Hematopoietic multipotent progenitor cell (in vitro differentiated cells): Measurements from ENCODE around the gene AKAP13. TPM values are rescaled to one million over a fixed set of nuclear protein-coding genes. Genes with fewer than 3 reads are reported as not detected.

Experiments used
- DNase-seq, 3 donors: peaks; one replicate each; pipeline ENCODE4 v3.0.0-alpha.2; 2011 to 2015; ENCODE audit warnings: low read depth in 2 of 3, low spot score in 2 of 3
- total RNA-seq: library from RNA; depleted of rRNA; stranded (reverse); fragments of >200 nt; gene quantifications from one replicate; pipeline ENCODE4 v1.2.3, GENCODE V29; 2012

AKAP13 gene
- total RNA-seq, 1 donor: 163 TPM

DNA sequence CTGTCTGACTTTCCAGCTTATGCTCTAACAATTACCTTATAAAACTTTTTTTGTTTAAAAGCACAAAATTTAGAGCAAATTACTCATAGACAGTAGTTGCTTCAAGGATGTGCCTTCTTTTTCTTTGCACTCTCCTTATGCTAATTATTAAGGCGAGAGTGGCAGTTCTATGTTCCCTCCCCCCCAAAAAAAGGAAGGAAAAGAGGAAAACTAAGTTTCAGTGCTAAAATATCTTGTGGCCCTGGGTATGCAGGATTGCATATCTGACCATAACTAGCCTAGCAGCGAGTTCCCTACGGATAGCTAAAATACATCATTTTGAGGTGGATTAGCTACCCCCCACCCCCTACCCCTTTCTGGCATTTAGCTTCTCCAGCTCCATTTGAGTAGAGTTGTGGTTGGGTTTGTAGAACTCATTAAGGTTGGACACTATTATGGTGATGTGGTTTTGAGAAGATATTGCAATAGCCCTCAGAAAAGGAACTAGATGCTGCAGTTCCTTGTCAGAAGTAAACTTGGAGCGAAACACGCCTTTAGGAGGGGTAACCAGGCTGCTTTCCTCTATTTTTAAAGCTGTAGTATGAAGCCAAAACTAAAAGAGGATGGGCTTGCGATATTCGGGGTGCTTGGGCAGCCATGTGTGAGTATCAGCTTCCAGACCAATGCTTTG, 174.6 kb downstream of the AKAP13 start:
- DNase-seq: peak in 1 of 3 donors; percentile 71

DNA sequence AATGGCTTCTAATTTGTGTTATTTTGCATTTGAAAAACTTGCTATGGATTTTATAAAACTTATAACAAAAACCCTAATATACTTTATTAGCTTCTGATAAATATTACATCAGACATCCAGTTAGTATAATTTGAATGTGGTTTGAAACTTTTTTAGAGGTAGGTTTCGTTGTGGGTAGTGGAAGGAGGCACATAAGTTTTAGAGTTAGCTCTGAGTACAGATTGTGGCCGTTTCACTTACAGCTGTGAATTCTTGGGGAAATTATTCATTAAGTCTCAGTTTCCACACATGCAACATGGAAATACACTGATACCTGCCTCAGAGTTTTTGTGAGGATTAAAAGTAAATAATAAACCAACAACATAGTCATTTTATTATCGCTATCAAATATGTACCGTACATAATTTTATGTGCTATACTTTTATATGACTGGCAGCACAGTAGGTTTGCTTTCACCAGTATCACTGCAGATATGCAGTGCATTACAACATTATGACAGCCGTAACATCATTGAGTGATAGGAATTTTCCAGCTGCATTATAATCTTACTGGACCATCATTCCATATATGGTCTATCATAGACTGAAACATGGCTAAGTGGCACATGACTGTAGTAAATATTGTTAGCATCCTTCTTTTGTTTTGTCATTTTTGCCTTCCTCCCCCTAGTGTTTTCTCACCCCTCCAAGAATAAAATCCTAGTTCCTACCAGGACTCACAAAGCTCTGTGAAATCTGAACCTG, 175.6 kb downstream of the AKAP13 start:
- no peak for DNase-seq

DNA sequence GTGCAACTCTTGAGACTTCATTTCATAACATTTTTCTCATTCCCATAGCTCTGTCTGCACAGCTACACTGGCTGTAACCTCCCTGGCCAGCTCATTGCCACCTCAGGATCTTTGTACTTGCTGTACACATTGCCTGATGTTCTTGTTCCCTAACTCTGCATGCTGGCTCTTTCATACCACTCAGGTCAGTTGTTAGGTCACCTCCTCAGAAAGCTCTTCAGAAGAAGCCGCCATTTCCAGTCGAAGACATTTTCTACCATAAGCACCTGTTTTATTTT, 176.2 kb downstream of the AKAP13 start:
- no peak for DNase-seq

DNA sequence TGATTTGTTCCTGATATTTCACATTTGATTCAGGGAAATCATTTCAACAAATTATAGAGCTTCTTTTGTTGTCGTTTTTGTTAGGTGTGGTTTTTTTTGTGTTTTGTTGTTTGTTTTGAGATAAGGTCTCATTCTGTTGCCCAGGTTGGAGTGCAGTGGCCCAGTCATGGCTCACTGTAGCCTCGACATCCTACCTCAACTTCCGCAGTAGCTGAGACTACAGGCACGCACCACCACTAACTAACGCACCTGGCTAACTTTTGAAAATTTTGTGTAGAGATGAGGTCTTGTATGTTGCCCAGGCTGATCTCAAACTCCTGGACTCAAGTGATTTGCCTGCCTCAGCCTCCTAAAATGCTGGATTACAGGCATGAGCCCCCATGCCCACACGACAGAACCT, 177.0 kb downstream of the AKAP13 start:
- no peak for DNase-seq

DNA sequence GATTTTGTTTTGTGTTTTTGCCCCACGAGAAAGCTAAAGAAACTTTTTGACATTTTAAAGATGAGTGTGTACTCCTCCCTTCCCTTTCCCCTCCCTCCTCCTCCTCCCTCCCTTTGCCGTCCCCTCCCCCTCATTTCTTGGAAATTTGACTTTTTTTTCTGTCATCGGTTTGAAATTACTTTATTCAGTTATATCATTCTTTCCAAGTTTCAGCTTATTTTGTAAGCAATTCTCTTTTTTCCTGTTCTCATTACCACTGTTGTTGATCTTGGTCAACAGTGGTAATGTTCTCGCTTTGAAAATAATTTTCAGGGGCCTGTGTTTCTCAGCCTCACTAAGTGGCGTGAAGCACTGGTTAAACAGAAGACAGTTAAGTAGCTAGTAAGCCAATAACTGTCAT, 178.4 kb downstream of the AKAP13 start:
- DNase-seq: no peak

DNA sequence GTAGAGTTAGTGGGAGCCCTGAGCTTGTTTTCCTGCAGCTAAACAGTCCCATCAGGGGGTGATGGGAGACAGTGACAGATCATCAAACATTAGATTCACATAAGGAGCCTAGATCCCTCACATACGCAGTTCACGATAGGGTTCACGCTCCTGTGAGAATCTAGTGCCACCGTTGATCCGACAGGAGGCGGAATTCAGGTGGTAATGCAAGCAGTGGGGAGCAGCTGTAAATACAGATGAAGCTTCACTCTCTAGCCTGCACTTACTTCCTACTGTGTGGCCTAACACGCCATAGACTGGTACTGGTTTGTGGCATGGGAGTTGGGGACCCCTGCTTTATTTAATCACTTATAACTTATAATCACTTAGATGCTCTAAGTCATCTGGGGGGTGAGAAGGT, 179.1 kb downstream of the AKAP13 start:
- no peak for DNase-seq

DNA sequence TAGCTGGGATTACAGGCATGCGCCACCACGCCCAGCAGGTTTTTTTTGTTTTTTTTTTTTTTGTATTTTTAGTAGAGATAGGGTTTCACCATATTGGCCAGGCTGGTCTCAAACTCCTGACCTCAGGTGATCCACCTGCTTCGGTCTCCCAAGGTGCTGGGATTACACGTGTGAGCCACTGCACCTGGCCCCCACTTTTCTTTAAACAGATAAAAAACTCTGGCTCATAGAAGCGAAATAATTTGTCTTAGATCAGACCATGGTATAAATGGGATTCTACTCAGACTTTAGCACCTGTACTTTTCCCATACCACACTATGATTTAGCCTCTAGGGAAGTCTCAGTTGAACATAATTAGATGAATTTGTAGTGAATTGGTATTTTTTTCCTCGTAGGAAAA, 182.4 kb downstream of the AKAP13 start:
- no peak for DNase-seq

DNA sequence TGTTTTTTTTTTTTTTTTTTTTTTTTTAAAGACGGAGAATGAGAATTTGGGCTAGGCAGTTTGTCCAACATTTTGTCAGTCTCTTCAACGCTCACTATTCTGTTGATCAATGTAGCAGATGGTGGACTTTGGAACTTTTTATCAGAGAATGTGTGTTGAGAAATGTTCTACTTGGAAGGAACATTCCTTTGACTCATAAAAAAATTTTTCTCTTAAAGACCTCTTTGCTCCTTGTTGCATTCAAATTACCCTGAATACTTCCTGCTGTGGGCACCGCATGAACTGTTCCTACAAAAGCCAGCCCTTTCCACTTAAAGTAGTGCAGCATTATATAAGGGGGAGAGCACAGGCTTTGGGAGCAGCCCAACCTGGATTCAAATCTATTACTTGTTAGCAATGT, 182.9 kb downstream of the AKAP13 start:
- no peak for DNase-seq

DNA sequence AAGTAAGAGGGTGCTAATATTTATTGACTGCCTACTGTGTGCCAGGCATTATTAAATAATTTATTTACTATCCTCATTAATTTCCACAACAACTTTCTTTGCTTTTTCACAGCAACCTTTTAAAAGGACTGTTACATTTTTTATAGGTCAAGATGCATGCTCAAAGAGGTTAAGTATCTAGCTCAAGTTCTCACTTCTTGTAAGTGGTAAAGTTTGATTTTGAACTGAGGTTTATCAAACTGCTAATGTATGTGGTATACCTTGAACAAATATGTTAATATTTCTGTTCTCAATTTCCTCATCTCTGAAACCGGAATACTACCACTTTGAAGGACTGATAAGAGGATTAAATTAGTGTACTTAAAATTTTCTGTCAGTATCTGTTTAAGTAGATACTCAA, 183.3 kb downstream of the AKAP13 start:
- no peak for DNase-seq

DNA sequence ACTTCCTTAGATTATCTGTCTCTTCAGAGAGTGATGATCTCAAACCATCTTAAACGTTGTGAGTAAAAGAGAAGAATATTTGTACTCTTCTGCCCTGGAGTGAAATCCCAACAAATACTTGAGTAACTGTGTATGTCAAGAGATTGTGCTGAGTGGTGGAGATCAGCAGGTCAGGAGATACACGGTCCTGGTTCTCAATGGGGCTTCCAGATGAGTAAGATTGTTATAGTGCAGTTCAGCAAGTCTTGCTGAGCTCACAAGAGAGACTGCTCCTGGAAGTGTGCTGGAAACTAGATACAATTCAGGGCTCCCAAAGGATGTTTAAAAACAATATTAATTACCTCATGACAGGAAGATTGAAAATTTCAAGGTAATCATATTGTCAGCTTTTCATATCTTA, 184.3 kb downstream of the AKAP13 start:
- DNase-seq: no peak

DNA sequence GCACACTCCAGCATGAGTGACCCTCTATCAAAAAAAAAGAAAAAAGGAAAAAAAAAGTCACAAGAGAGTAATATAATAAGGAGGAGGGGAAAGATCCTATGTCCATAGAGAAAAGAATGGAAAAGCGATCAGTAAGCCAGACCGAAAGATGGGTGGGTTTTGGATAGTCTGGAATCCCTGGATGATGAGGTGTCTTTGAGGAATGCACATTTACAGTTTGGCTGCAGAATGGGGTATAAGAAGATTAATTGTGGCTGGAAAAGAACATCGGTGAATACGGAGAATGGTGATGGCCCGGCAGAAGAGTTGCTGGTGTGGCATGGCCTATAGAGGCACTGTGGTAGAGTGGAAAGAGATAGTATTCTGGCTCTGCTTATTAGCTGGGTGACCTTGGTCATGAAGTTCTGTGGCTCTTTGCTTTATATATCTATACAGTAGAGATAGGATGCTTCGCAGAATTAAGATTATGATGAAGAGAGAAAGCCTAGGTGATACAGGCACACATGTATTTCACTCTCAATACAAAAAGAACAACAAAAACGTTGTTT, 187.9 kb downstream of the AKAP13 start:
- no peak for DNase-seq

DNA sequence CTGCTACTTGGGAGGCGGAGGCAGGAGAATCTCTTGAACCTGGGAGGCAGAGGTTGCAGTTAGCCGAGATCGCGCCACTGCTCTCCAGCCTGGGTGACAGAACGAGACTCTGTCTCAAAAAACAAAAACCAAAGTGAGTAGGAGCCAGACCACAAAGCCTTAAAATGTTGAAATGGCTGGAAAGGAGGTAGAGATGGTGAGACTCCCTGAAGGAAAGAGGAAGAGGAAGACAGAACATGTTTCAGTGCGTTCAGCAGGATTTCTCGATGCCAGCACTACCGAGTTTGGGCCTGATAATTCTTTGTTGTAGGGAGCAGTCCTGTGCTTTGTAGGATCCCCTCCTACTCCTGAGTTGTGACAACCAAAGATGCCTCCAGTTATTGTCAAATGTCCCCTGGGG, 189.9 kb downstream of the AKAP13 start:
- DNase-seq: no peak

DNA sequence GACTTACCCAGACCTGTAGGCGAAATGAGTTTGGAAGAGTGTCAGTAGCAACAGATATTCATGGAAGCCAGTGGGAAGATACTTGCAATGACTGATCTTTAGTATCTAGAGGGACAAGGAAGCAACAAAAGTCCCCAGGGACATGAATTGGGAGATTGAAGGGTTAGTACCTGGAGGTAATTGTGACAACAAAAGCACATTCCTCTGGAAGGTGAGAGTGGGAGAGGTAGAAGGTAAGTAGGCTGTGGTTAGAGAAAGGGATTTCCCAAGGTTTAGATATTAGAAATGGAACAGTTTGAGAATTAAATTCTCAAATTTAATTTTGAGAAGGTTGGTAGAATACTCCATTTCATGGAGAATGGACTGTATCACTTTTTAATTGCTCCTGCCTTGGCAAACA, 191.4 kb downstream of the AKAP13 start:
- DNase-seq: no peak

DNA sequence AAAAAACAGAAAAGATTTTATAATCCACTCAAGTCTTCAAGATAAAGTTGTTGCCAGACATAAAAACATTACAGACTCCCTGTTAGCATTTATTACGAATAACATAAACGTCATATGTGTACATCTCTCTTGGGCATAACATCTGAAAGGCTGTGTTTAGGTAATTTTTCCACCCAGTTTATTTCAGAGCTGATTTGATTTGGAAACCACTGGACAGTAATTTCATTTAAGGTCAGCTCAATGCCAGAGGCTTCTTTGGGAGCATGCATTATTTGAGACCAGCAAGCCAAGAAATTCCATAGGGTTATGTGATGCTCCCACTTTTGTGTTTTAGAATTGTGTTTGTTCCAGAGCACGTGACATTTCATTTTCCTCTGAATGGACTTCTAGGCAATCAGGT, 196.0 kb downstream of the AKAP13 start:
- DNase-seq: no peak

DNA sequence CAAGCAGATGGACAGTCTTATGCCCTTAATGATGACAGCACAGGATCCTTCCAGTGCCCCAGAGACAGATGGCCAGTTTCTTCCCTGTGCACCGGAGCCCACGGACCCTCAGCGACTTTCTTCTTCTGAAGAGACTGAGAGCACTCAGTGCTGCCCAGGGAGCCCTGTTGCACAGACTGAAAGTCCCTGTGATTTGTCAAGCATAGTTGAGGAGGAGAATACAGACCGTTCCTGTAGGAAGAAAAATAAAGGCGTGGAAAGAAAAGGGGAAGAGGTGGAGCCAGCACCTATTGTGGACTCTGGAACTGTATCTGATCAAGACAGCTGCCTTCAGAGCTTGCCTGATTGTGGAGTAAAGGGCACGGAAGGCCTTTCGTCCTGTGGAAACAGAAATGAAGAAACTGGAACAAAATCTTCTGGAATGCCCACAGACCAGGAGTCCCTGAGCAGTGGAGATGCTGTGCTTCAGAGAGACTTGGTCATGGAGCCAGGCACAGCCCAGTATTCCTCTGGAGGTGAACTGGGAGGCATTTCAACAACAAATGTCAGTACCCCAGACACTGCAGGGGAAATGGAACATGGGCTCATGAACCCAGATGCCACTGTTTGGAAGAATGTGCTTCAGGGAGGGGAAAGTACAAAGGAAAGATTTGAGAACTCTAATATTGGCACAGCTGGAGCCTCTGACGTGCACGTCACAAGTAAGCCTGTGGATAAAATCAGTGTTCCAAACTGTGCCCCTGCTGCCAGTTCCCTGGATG, 198.7 kb downstream of the AKAP13 start:
- no peak for DNase-seq

DNA sequence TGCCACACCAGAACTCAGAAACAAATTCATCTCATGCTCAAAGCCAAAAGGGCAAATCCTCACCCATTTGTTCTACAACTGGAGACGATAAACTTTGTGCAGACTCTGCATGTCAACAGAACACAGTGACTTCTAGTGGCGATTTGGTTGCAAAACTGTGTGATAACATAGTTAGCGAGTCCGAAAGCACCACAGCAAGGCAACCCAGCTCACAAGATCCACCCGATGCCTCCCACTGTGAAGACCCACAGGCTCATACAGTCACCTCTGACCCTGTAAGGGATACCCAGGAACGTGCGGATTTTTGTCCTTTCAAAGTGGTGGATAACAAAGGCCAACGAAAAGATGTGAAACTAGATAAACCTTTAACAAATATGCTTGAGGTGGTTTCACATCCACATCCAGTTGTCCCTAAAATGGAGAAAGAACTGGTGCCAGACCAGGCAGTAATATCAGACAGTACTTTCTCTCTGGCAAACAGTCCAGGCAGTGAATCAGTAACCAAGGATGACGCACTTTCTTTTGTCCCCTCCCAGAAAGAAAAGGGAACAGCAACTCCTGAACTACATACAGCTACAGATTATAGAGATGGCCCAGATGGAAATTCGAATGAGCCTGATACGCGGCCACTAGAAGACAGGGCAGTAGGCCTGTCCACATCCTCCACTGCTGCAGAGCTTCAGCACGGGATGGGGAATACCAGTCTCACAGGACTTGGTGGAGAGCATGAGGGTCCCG, 199.7 kb downstream of the AKAP13 start:
- DNase-seq: no peak

DNA sequence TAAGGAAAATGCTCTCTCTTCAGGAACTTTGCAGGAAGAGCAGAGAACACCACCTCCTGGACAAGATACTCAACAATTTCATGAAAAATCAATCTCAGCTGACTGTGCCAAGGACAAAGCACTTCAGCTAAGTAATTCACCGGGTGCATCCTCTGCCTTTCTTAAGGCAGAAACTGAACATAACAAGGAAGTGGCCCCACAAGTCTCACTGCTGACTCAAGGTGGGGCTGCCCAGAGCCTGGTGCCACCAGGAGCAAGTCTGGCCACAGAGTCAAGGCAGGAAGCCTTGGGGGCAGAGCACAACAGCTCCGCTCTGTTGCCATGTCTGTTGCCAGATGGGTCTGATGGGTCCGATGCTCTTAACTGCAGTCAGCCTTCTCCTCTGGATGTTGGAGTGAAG, 200.5 kb downstream of the AKAP13 start:
- peak in 2 of 3 donors; percentile 58 to 78 for DNase-seq

DNA sequence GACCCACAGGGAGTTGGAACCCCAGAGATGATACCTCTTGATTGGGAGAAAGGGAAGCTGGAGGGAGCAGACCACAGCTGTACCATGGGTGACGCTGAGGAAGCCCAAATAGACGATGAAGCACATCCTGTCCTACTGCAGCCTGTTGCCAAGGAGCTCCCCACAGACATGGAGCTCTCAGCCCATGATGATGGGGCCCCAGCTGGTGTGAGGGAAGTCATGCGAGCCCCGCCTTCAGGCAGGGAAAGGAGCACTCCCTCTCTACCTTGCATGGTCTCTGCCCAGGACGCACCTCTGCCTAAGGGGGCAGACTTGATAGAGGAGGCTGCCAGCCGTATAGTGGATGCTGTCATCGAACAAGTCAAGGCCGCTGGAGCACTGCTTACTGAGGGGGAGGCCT, 201.1 kb downstream of the AKAP13 start:
- DNase-seq: peak in 2 of 3 donors; percentile 57 to 78

DNA sequence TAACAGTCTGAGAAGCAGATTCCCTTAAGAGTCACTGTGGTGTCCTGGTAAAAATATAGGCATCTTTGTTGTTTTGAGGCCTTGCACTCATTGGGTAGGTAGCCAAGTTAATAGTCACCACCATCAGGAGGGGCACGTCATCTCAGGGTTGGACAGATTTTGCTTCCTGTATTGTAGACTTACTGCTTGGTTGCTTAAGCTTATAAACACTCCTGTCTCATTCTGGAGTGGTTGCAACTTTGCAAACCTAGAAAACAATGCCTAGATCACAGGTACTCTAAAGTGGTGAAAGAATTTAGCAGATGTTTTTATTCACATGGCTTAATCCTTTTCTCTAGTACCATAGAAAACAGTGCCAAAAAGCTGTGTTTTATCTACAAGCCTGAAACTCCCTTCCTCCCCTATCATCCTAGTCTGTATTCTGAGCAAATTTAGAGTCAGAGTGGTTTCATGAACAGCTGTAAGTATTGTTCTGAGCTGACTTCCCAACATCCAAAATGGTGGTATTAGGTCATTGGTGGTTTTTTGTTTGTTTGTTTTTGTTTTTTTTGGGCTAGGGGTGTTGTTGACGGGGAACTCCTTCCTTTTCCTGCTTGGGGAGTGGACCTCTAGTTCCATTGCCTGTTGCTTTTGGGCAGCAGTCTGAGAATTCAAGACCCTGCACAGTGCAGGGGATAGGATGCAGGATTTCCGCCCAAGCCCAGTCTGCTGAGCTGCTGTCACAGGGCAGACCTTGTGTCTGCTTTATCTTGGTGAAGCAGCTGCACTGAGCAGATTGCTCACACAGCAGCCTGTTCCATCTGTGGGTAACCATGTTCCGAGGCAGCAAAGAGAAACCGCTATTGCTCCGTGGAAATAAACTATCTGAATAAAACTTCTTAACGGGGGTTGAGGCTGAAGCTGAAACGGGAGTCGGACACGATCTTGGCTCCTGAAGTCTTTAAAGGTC, 202.0 kb downstream of the AKAP13 start:
- peak in 2 of 3 donors; percentile 95 to 97 for DNase-seq

DNA sequence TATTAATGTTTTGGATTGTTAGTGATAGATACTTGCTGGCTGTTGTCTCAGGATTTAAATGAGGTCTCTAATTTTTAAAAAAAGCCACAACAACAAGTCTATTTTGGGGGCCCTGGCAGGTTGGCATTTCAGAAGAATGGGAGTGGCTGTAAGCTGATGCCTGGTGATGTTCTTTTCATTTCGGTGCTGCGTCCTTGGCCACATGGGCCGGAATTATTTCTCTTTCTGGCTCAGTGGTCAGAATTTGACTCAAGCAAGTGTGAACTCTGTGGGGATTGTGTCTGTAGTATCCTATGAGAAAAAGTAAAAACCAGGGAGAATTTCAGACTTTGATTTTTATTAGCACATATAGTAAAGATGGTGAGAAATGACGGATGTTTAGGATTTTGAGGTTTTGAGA, 203.0 kb downstream of the AKAP13 start:
- DNase-seq: no peak
